ENCODE results near the gene UNC5A. TPM values are rescaled to one million over a fixed set of nuclear protein-coding genes. Genes with fewer than 3 reads are reported as not detected.

Gene UNC5A
- total RNA-seq, 4 donors from 2014 or later = not detected

GRCh38 chr5:176788091-176788490, 22.3 kb upstream of the UNC5A start:
- Histone ChIP-seq H3K4me1 (no peaks in the 10 kb centered on the region), H3K27me3 (peaks cover 0 to 37% of the 10 kb centered on the region in 2 donors), H3K9me3 (no peaks in the 10 kb centered on the region), H3K27ac (no peak overlapping the region), H3K4me3 (no peak overlapping the region), H3K36me3 (no peaks in the 10 kb centered on the region)
- 53% methylated on average over 7 of the region's 7 CpGs for WGBS, 2 donors
- TF ChIP-seq, protein P1, sequence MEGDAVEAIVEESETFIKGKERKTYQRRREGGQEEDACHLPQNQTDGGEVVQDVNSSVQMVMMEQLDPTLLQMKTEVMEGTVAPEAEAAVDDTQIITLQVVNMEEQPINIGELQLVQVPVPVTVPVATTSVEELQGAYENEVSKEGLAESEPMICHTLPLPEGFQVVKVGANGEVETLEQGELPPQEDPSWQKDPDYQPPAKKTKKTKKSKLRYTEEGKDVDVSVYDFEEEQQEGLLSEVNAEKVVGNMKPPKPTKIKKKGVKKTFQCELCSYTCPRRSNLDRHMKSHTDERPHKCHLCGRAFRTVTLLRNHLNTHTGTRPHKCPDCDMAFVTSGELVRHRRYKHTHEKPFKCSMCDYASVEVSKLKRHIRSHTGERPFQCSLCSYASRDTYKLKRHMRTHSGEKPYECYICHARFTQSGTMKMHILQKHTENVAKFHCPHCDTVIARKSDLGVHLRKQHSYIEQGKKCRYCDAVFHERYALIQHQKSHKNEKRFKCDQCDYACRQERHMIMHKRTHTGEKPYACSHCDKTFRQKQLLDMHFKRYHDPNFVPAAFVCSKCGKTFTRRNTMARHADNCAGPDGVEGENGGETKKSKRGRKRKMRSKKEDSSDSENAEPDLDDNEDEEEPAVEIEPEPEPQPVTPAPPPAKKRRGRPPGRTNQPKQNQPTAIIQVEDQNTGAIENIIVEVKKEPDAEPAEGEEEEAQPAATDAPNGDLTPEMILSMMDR (IDR thresholded peaks at IDR 0.05) = no peak
- no peak for TF ChIP-seq POLR2A (IDR thresholded peaks at IDR 0.05)
- DNase-seq (ENCODE audit: low spot score in 2 of 2) = no peak

DNA sequence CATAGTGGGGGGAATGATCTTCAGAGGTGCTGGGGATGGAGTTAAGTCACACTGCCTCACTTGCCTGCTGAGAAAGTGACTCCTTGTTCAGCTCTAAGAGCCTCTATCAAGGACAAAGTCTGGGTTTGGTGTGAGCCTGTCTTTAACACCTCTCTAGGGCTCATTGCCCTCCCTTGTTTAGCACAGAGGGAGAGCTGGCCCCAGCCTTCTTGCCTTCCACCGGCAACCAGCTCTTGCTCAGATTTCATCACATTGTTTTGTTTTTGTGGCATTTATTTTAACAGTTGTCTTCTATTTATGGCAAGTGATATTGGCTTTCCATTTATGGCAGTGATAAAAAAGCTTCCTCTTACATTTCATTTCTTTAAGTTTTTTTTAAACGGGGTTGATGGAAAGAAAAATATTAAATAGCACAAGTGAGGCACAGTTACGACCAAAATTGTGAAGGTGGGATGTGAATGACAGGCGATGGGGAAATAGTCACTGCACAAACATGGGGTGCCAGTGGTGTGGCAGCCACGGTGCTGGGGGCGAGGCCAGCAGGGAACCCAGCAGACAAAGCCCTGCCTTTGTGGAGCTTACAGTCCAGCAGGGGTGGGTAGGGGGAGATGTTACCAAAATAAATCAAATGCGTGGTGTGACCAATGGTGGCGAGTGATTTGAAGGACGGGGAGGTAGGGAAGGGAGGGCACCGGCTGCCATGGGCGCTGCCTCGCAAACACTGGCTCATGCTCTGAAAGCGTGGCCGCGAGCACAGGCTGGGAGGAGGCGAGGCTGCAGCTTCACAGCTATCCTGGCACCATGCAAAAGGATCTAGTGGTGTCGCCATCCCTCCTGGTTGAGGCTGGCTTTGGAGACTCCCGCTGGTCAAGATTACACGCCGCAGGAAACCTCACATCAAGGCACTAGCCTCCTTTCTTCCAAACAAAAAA, 21.2 kb upstream of the UNC5A start:
- no peaks in the 10 kb centered on the region for H3K36me3 ChIP-seq
- no peak overlapping the region for H3K27ac ChIP-seq
- TF ChIP-seq EP300 (IDR thresholded peaks at IDR 0.05) = no peak
- TF ChIP-seq, protein P1 (IDR thresholded peaks at IDR 0.05) = no peak
- TF ChIP-seq POLR2A (IDR thresholded peaks at IDR 0.05) = no peak
- no peak overlapping the region for H3K4me3 ChIP-seq
- 44 to 49% methylated on average over 19 to 20 of the region's 20 CpGs for WGBS, 2 donors
- no peak for DNase-seq (ENCODE audit: low spot score in 2 of 2)
- peaks cover 0 to 47% of the 10 kb centered on the region in 2 donors for H3K27me3 ChIP-seq
- no peaks in the 10 kb centered on the region for H3K4me1 ChIP-seq
- no peaks in the 10 kb centered on the region for H3K9me3 ChIP-seq

GRCh38 chr5:176789873-176790615, 20.3 kb upstream of the UNC5A start:
- Histone ChIP-seq H3K27ac (no peak overlapping the region), H3K9me3 (no peaks in the 10 kb centered on the region), H3K4me3 (no peak overlapping the region), H3K36me3 (no peaks in the 10 kb centered on the region), H3K27me3 (peaks cover 0 to 46% of the 10 kb centered on the region in 2 donors), H3K4me1 (no peaks in the 10 kb centered on the region)
- WGBS, 2 donors = 43 to 49% methylated on average over 15 of the region's 15 CpGs
- DNase-seq (ENCODE audit: low spot score in 2 of 2) = no peak
- TF ChIP-seq EP300 (IDR thresholded peaks at IDR 0.05) (no peak), POLR2A (IDR thresholded peaks at IDR 0.05) (no peak)
- TF ChIP-seq, protein P1 (IDR thresholded peaks at IDR 0.05) = no peak

DNA sequence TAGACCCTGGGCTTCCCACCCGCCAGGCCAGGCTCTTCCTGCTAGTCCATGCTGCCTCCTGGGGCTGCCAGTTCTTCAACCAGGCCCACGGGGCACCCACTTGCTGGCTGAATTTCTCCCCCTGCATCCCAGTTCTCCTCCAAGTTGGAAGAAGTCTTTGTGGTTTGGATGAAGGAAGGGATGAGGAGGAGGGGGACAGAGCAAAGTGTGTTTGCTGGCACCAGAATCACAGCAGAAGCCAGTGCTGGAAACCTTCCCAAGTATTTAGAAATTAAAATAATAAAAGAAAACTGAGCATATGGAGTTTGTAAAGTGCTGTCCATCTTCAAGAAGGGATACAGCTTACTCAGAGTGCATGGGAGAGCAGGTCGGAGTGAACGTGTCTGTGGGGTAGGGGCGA, 19.4 kb upstream of the UNC5A start:
- Histone ChIP-seq H3K4me3 (no peak overlapping the region), H3K36me3 (no peaks in the 10 kb centered on the region), H3K27me3 (peaks cover 0 to 41% of the 10 kb centered on the region in 2 donors), H3K27ac (no peak overlapping the region), H3K4me1 (no peaks in the 10 kb centered on the region), H3K9me3 (no peaks in the 10 kb centered on the region)
- no peak for DNase-seq (ENCODE audit: low spot score in 2 of 2)
- WGBS, 2 donors = 67 to 75% methylated on average over 5 of the region's 5 CpGs
- TF ChIP-seq POLR2A (IDR thresholded peaks at IDR 0.05) = no peak
- TF ChIP-seq EP300 (IDR thresholded peaks at IDR 0.05) = no peak
- TF ChIP-seq, protein P1 (IDR thresholded peaks at IDR 0.05) = no peak
